ENCODE results near the gene ABHD2. TPM values are rescaled to one million over a fixed set of nuclear protein-coding genes. Genes with fewer than 3 reads are reported as not detected.
A peak's percentile ranks its signal among the peaks of the same experiment; 100 is the strongest.
"Not testable (repeated sequence)": the region's sequence is repeated elsewhere in the genome, so short reads cannot be mapped to it uniquely, and the experiment has no call there.

The ABHD2 gene
- total and polyA plus RNA-seq, 11 donors = 8.6 to 243 (median 116) TPM

GRCh38 chr15:89132611-89133507 is 44.6 kb downstream of the ABHD2 start:
- TF ChIP-seq POLR2A (IDR thresholded peaks at IDR 0.05) (no peak), CTCF (IDR thresholded peaks at IDR 0.05) (peak in 1 of 12 donors; percentile 5)
- WGBS, 4 donors = 38 to 44% (median 42%) methylated on average over 9 of the region's 9 CpGs
- Histone ChIP-seq H3K9me3 (no peaks in the 10 kb centered on the region), H3K4me1 (peaks cover 6 to 97% (median 61%) of the 10 kb centered on the region in 12 donors), H3K27ac (peak overlapping the region; percentile 3 to 88 (median 65)), H3K36me3 (peaks cover 0 to 29% (median 17%) of the 10 kb centered on the region in 9 donors), H3K4me3 (no peak overlapping the region), H3K27me3 (no peaks in the 10 kb centered on the region)
- intact Hi-C loops (cut with DNase I) = loop anchor here in 2 of 10 donors (5.0 kb wide), 2 partner anchors 34 to 76 kb away; no protein-coding TSS in a partner anchor
- peak in 3 of 4 donors; percentile 29 to 61 (median 37) for ATAC-seq
- DNase-seq = peak in 4 of 5 donors; percentile 45 to 48 (median 47)

- intact Hi-C loops (cut with DNase I) = loop anchor here in 5 of 10 donors (5.0 kb wide), 4 partner anchors 37 to 48 kb away; partner anchors contain the start of gene ABHD2 (in 3 of the 5)
- DNase-seq, H3K27me3 ChIP-seq, H3K9me3 ChIP-seq, H3K4me3 ChIP-seq: not testable (repeated sequence)
- peak in 1 of 4 donors; percentile 14 for ATAC-seq
- peaks cover 20 to 99% (median 69%) of the 10 kb centered on the region in 12 donors for H3K4me1 ChIP-seq
- H3K27ac ChIP-seq = peak overlapping the region; percentile 72 to 90 (median 78)
- 73 to 90% (median 78%) methylated on average over 10 of the region's 10 CpGs for WGBS, 4 donors
- H3K36me3 ChIP-seq = peaks cover 0 to 21% (median 12%) of the 10 kb centered on the region in 9 donors
Observed at GRCh38 chr15:89135387-89136077, 47.3 kb downstream of the ABHD2 start.

- H3K4me1 ChIP-seq = peaks cover 22 to 99% (median 76%) of the 10 kb centered on the region in 12 donors
- TF ChIP-seq POLR2A (IDR thresholded peaks at IDR 0.05) = no peak
- TF ChIP-seq CTCF (IDR thresholded peaks at IDR 0.05) = no peak
- 72 to 81% (median 78%) methylated on average over 12 of the region's 12 CpGs for WGBS, 4 donors
- no peaks in the 10 kb centered on the region for H3K9me3 ChIP-seq
- no peaks in the 10 kb centered on the region for H3K27me3 ChIP-seq
- peak overlapping the region; percentile 72 to 90 (median 78) for H3K27ac ChIP-seq
- intact Hi-C loops (cut with DNase I) = loop anchor here in 5 of 10 donors (5.0 kb wide), 4 partner anchors 36 to 49 kb away; partner anchors contain the start of gene ABHD2 (in 3 of the 5)
- ATAC-seq (peak; percentile 29 to 58 (median 50)), DNase-seq (no peak)
- H3K4me3 ChIP-seq = no peak overlapping the region
- peaks cover 0 to 18% (median 8%) of the 10 kb centered on the region in 9 donors for H3K36me3 ChIP-seq
Observed at GRCh38 chr15:89136078-89136806, 48.0 kb downstream of the ABHD2 start.

Data from heart left ventricle (tissue), 16 donors.